HG03159 (cell line): ENCODE data around the gene MVB12B.

Experiments
- ATAC-seq: cut with Tn5 transposase; IDR thresholded peaks from one replicate; pipeline ENCODE4 v1.9.1; 2021; ENCODE audit warnings: mild to moderate bottlenecking, moderate library complexity; ENCODE audit not compliant: unreplicated experiment

Gene MVB12B

DNA sequence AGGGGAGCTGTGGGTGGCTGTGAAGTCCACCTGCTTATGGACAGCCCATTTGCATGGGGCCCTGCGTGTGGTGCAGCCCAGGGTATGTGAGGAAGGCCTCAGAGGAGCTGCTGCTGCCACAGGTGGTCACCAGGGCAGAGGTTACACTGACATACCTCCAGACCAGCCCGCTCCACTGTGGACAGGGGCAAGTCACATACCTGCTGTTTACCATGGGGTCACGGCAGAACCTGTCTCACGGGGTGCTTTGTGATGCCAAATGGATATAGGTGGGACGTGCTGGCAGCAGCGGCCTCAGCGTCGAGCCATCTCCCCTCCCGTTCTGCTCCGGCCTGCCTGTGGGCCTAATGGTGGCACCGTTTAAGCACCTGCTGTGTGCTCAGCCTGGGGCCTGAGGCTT lies 159.6 kb downstream of the MVB12B start:
- no peak for ATAC-seq

DNA sequence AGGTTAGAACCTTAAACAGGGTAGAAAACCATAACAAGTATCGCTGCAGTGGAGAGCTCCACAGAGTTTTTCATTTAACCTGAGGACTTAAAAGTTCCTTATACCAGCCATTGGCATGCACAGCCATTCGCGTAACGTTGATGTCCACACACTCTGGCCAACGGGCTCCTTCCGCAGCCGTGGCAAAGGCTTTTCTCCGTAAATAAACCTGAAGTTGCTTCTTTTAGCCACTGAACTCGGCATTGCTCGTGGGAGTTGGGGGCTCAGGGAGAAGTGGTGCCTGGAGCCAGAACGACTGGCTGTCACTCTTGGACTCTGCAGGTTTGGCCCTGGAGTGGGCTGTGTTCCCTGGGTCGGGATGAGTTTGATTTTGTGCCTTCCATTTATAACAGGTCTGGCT lies 161.2 kb downstream of the MVB12B start:
- no peak for ATAC-seq

DNA sequence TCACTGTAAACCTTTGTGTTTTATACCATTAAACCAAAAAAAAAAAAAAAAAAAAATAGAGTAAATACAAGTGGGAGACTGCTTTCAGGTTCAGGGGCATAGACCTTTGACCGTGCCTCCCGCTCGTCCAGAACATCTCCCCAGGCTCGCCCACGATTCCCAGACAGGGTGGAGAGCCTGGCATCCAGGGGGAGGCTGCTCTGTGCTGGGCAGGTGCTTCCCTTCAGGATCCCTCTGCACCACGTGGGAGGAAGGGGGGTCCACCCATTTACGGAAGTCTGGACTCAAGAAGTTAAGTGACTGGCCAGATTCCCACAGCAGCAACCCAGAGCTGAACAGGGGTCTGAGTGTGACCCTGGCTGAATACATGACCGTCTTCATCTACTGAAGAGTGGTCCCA lies 161.7 kb downstream of the MVB12B start:
- no peak for ATAC-seq

DNA sequence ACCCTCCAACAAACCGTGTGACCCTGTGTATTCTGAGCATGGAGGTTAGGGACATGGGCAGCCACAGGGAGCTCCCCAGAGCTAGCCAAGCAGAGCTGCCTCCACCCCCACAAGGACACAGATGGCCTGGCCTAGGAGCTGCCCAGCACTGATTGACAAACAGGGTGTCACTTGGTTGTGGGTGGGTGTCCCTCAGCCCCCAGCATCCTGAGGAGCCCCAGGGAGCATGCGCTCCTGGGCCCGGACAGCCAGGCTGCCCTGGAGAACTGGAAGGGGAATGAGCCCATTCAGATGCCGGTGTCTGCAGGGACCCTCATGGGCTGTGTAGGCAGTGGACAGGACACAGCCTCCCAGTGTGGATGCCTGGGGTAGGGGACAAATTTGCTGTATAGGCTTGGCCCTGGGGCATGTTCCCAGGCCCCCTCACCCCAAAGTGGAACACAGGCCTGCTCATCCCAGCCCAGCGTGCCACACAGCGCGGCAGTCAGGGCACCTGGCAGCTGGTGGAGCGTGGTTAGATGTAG lies 162.3 kb downstream of the MVB12B start:
- ATAC-seq: no peak

DNA sequence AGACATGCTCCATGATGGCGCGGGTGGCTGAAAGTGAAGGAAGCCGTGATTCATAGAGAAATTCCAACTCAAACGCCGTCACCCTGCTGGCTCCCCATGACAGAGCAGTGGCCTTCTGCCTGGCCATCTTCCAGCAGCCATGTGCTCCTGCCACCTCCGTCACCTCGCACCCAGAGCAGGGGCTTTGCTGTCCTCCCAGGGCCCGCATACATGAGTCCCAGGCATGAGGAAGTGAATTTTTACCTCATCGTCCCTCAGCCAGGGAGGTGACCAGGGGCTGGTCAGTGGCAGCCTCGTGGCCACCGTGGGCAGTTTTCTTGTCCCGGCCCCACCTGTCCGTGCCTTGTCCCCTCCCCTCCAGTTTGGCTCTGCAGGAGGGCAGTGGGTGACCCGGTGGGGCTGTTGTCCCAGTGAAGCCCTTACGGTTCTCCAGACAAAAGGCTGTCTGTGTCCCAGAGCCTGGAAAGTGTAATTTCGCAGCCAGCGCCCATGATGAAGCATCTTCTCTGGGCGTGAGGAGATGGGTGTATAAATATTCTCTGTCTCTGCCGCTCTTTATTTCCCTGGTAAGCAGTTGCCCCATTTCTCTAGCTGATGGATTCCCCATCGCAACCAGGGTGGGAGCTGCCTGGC lies 163.1 kb downstream of the MVB12B start:
- ATAC-seq: no peak

DNA sequence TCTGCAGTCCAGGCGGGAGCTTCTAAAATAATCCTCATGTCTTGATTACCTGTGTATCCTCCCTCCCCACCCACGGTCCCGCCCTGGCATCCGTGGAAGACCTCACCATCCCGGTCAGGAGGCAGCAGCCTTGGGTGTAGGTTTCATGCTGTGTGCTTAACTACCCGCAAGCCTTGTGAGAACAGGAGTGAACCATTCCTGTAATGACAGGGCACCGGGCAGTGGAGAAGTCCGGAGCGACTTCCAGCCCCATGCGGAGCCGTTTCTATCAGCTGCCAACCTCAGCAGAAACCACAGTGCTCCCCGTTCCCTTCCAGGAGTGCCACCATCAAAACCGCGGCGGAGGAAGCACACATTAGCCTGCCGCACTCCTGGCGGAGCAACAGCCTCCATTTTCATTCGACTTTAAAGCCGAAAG lies 163.6 kb downstream of the MVB12B start:
- ATAC-seq: no peak

DNA sequence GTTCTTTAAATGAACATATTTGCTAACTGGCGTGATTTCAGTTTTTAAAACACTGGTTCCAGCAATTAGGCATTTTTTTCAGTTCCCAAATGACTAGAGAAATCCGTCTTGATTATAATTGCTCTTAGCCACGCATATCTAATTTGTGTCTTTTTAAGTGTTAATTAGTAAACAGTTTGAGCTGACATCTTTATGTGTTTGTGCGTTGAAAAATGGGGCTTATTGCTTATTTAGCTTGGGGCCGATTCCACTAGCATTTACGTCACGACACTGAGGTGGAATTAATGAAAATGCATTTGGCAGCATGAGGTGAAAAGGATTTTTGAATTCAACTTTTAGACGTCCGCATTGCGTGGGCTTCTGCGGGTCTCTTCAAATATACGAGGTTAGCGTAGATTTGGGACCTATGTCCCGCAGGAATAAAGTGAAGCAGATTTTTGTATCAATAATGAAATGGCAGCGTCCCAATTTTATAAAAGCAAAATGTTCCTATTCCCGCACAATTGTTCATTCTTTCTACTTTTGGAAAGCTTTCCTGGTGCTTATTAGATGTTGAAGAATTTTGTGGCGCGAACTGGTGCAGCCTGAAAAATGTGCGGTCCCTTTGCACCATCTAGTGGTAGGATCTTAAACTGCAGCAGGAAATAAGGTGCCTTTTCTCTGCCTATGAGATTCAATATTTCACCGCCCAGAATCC lies 164.4 kb downstream of the MVB12B start:
- no peak for ATAC-seq

DNA sequence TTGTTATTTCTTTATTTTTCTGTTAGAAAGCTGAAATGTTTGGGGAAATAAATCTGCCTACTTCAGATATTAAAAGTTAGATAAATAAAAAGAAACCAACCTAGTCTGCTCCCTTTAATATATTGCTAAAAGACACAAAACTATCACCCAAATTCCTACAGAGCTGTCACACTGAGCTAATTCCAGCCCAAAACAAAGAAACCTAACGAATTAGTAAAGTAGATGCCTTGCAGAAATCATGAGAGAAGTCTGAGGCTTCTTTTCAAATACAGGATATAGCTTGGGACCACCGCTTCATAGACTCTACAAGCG lies 164.9 kb downstream of the MVB12B start:
- no peak for ATAC-seq

DNA sequence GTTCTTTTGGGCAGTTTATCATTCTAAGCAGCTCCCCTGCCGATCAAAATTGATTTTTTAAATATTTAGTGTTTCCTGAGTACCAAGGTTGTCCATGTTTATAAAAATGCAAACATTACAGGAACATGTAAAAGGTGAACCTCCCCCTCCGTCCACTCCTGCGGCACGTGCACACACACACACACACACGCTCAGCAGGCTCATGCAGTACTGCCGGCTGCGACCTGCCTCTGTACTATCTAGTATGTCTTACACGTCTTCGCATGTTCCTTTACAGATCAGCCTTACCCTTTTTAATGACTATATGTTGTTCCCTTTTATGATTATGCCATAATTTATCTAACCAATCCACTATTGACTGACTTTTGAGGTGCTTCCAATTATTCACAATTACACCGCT lies 165.3 kb downstream of the MVB12B start:
- no peak for ATAC-seq

DNA sequence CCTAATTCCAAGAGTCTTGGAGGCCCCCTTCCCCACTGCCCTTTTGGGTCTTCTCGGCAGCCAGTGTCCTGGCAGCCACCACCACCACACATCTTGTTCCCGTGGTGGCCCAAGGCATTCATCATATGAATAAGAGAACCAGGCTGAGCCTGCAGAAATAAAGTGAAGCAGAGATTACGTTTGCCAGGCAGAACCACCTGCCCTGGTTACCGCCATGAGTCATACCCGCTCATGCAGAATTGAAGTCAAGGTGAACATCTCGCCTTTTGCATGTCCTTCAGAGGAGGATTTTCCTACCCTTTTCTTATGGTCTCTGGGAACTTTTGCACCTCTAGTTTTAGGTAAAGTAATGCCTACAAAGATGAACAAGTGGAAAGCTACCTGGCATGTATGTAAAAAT lies 167.6 kb downstream of the MVB12B start:
- ATAC-seq: no peak

DNA sequence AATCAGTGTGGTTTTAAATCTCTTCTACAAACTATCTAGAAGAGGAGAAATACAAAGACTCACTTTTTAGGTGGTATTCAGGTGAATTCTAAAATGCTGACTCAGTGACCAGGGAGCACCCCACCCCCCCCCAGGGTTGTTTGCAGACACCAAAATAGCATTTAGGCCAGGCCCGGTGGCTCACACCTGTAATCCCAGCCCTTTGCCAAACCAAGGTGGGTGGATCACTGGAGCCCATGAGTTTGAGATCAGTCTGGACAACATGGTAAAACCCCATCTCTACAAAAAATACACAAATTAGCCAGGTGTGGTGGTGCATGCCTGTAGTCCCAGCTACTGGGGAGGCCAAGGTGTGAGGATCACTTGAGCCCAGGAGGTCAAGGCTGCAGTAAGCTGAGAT lies 168.1 kb downstream of the MVB12B start:
- ATAC-seq: no peak

DNA sequence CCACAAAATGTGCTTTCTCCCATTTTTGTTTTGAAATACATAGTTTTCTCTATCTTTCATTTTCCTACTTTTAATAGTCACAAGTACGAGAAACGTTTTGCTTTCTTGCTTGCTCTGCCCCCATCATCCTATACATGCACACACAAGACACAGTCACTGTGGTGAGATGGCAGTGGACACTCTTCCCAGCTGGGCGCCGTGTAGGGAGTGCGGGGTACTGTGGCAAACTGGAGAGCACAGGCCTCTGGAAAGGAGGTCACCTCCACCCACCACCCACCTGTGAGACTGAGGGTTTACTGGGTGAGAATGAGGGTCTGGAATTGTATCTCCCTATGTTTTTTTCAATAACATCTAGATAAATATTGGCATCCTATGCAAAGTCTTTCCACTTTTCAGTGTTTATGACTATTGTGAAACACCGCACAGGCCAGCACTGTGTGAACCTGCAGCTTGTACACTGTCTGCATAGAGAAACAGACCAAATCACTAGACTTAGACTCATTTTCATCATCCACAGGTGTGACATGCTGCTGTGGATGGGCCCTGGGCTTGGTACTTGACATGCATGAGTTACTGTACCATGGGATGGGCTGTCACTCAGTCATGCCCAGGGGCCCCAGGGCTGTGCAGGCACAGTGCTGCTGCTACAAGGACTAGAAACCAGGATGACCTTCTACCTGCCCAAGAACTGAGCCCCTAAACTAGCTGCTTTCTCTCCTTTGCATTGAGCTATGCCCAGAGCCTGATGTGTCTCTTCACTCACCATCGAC lies 169.0 kb downstream of the MVB12B start:
- ATAC-seq: no peak

DNA sequence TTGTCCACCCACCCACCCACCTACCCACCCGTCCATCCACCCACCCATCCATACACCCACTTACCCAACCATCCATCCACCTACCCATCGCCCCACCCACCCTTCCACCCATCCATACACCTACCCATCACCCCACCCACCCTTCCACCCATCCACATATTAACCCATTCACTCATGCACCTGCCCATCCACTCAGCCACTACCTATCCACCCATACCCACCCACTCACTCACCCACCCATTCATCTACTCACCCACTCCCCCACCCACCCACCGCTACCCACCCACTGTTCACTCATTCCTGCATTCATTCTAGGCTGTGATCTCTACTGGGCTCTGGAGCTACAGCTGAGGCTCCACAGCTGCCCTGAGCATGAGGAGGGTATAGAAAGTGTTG lies 169.6 kb downstream of the MVB12B start:
- no peak for ATAC-seq

DNA sequence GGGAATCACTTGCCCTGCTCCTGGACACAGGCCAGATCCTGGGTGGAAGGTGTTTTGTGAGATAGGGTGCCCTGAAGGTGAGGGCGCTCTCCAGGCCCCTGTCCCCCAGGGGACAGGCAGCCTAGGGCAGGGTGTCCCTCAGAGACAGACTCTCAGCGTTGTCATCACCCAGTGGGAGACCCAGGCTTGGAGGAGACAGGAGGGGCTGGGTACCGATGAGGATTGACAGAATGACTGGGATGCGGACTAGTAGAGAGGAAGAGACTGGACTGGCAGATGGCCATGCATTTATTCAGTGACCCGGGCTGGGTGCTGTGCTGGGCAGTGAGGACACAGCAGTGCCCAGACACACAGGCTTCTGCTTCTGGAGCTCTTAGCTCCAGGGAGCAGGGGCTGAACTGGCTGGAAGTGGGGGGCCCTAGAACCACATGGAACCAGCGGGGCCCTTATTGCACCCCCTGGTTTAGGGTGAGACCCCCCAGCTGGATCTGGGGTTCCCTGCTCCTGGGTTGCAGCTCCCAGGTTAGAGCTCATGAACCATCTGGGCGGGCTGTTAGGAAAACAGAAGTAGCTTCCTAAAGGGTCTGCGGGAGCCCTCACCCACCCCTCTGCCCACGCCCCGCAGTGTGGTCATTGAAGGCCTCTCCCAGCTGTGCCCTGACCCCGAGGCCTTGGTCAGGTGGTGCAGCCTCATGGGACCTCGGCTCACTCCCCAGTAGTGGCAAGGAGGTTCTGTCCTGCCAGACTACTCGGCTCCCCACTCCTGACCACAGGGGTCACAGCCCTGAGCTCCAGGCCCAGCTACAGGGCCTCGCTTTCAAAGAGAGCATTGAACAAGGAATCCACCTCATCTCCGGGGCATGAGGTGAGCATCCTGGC lies 170.4 kb downstream of the MVB12B start:
- no peak for ATAC-seq

DNA sequence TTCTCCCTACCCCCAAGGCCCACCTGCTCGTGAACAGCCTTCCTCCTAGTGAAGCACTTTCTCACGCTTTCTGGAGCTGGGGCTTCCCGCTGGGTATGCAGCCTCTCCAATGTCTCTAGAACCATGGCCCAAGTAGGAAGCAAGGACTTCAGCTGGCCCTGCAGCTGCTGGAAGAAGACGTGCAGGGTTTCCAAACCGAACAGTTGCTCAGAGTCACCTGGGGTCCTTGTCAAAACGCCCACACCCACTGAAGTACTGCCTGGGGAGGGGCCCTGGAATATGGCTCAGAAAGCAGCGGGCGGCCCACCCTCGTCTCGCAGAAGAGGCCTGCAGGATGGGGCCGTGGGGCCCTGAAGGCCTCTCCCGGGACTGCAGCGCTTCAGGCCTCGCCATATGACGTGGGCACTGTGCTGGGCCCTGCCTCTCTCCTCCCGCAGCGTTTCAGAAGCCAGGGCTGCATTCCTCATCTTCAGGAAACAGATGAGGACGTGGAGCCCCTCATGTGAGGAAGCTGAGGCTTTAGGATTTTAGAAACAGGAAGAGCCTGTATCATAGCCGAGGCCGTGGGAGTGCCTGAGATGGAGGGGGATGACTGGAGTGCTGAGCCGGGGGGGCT lies 171.1 kb downstream of the MVB12B start:
- no peak for ATAC-seq

DNA sequence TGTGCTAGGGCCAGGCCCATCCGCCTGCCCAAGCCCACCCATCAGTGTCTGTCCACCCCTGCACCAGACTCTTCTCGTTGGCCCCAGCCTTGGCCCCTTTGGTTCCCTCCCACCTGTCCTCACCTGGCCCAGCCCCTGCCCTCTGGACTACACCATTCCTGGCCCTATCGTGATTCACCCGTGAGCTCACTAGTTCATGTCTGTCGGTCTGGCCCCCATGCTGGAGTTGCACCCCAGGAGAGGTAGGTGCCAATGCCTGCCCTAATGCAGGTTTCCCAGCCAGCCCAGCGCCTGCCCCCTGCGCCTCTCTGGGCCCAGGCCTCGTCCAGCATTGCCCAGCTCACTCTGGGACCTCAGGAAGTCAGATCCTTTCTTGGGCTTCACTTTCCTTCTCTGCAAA lies 171.7 kb downstream of the MVB12B start:
- no peak for ATAC-seq

DNA sequence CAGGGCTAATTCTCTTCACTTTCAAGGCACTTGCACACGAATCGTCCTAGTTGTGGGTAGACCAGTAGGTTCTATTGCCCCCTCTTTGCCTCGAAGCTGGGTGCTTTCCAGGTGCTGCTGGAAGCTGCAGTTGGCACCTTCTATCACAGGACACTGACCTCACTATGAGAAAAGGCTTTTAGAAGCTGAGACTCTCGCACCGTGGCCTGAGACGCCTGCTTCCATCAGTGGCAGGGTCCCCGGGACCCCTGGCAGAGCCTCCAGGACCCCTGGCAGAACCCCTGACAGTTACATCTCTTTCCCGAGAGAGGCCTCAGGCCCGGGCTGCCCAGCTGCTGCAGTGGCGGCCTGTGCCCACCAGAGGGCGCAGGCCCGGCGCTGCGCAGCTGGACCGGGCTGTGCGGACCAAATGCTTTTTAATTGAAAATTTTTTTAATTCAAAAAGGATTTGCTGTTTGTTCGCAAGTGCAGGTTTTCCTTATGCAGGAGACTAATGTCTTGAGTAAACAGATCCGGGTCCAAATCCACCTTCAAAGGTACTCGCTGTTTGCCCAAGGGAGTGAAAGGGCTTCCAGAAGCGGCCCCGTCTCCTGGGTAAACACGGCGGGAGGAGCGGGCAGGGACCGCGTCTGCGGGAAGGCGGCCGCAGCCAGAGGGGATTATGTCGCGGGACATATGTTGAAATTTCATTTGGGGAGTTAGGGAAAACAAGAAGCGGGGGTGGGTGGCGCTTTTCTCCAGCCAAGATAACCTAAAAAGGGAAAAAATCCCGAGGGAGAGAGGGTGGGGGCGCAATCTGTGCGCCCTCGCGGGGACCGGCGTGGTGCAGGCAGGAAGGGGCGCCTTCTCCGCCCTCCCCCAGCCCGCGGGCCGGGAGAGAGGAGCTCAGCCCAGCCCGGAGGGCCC lies 172.6 kb downstream of the MVB12B start:
- no peak for ATAC-seq

DNA sequence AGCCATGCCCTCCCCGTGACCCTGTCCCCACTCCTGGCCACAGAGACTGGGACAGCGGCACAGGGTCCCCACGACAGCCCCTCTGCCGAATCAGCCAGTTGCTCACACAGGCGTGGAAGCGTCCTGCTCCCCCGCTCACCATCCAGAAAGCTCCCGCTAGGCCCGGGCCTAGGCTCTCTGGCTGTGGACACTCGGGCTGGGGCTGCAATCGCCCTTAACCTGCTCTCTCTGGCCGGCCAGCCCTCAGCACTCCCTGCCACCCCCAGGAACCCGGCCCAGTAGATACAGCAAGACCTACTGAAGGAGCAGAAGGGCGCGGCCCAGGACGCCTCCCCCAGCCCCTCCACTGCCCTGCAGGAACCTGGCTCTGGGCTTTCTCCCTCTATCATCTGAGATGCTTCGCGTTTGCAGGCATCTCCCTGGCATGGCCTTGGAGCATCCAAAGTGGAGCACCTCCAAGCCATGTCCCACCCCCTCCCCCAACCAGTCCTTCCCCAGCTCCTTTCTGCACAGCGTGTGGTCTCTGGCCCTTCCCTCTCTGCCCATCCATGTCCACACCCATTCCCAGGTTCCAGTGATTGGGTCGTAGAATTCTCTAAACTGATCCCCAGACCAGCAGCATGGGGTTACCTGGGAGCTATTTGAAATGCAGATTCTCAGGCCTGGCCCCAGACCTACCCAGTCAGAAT lies 173.4 kb downstream of the MVB12B start:
- ATAC-seq: no peak
